SK-N-MC (cell line): ENCODE results near the gene AOAH.

Source experiments
- EZH2 ChIP-seq: fragments of 200-600 bp; sonication (generic); IDR thresholded peaks from one replicate; pipeline ENCODE4 v1.6.1; 2017; ENCODE audit warnings: antibody characterized with exemption
- FOXP2 ChIP-seq: optimal IDR thresholded peaks from 2 replicates; pipeline ENCODE3; 2011; ENCODE audit warnings: mild to moderate bottlenecking, moderate library complexity; ENCODE audit not compliant: insufficient read depth; ENCODE audit errors: extremely low read length, control extremely low read depth

DNA sequence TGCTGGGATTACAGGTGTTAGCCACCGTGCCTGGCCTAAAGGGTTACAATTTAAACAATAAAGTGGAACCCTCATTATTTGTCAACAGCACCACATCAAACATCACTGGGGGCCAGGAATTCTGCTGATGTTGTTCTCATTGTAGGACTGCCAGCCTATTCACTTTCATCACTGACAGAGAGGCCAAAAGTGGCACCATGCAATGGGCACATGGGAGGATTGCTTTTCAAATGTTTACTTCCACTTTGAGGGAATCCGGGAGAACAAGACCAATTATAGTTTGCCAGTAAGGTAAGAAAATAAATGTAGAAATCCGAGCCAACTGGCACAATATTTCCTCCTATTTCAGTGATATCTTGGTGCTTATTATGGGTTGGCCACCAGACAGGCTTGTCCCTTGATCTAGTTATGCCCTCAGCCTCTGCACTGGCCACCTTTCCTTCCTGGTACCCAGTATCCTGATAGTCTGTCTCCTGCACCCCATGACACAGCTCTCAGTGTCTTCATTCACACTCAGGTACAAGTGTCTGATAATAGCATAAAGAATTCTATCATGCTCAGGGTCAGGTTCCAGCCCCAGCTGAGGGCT is 252.1 kb downstream of the AOAH start:
- no peak for TF ChIP-seq EZH2
- no peak for TF ChIP-seq FOXP2
